ENCODE measurements around the gene IQGAP1. TPM values are rescaled to one million over a fixed set of nuclear protein-coding genes. Genes with fewer than 3 reads are reported as not detected.
A peak's percentile ranks its signal among the peaks of the same experiment; 100 is the strongest.

The IQGAP1 gene
- total RNA-seq, 4 donors from 2014 or later, result 181 to 285 (median 193) TPM

- TF ChIP-seq, protein P1, sequence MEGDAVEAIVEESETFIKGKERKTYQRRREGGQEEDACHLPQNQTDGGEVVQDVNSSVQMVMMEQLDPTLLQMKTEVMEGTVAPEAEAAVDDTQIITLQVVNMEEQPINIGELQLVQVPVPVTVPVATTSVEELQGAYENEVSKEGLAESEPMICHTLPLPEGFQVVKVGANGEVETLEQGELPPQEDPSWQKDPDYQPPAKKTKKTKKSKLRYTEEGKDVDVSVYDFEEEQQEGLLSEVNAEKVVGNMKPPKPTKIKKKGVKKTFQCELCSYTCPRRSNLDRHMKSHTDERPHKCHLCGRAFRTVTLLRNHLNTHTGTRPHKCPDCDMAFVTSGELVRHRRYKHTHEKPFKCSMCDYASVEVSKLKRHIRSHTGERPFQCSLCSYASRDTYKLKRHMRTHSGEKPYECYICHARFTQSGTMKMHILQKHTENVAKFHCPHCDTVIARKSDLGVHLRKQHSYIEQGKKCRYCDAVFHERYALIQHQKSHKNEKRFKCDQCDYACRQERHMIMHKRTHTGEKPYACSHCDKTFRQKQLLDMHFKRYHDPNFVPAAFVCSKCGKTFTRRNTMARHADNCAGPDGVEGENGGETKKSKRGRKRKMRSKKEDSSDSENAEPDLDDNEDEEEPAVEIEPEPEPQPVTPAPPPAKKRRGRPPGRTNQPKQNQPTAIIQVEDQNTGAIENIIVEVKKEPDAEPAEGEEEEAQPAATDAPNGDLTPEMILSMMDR (IDR thresholded peaks at IDR 0.05), result no peak
- TF ChIP-seq POLR2A (IDR thresholded peaks at IDR 0.05), result no peak
- peak overlapping the region in 3 of 4 donors; percentile 71 to 88 (median 87) for H3K27ac ChIP-seq
- 32 to 64% methylated on average over 8 to 25 of the region's 25 CpGs for WGBS, 2 donors
Observed at GRCh38 chr15:90351479-90352106, 36.4 kb upstream of the IQGAP1 start.

DNA sequence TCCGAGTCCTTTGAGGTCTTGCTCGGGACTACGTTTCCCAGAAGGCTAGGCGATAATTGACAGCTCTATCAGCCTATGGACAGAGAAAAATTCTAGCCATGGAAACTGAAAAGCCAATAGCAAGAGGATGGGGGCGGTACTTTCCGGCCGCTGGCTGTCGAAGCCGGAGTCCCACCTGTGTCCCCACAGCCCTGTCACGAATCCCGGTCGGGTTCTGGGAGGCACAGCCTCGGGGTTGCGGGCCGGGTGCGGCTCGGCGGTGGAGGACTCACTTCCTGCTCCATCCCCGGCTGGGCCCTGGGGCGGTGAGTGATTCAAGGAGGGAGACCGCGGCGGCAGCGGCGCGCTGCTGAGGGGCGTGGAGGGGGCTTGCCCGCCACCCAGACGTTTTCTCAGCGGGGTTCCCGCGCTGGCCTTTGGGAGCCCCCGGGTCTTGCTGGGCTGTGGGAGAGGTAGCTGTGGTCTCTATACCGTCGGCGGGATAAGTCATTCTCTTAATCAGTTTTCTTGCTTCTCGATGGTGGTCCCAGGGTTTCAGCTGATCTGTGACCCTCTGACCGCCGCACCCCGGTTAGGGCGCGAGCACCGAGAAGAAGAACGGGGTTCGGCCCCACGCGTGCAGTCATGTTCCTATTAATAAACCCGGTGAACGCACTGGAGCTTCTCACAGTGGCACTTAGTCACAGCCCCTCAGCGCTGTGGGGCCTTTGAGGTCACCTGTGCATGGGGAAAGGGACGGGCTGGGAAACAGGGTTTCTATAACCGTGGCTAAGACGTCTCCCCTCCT, 35.7 kb upstream of the IQGAP1 start, which contains the start of gene ZNF774:
Gene ZNF774, plus strand, starts transcription at position 178 of the 787 bp plus-strand sequence. CDS start 2,377 bp downstream, outside the sequence.
- peak within 1 kb of the TSS; percentile 71 to 88 (median 83) for H3K27ac ChIP-seq
- no peaks in the 10 kb centered on the region for H3K9me3 ChIP-seq
- H3K36me3 ChIP-seq, result peaks cover 0 to 8% (median 0%) of the 10 kb centered on the region in 3 donors
- TF ChIP-seq, protein P1 (IDR thresholded peaks at IDR 0.05), result no peak
- TF ChIP-seq POLR2A (IDR thresholded peaks at IDR 0.05), result peak in 2 of 4 donors; percentile 35 to 65
- intact Hi-C loops (cut with DNase I), result no loop called here
- H3K4me1 ChIP-seq, result peaks cover 8 to 21% (median 11%) of the 10 kb centered on the region in 3 donors
- peak; percentile 25 for DNase-seq
- WGBS, 2 donors, result 0 to 1% methylated on average over 9 to 22 of the region's 53 CpGs
- peak within 1 kb of the TSS; percentile 51 to 90 (median 83) for H3K4me3 ChIP-seq
- H3K27me3 ChIP-seq, result no peaks in the 10 kb centered on the region

More at GRCh38 chr15:90351479-90352106, 36.4 kb upstream of the IQGAP1 start:
- intact Hi-C loops (cut with DNase I), result no loop called here
- H3K4me3 ChIP-seq, result peak overlapping the region; percentile 51 to 90 (median 83)
- peaks cover 0 to 8% (median 0%) of the 10 kb centered on the region in 3 donors for H3K36me3 ChIP-seq
- no peaks in the 10 kb centered on the region for H3K27me3 ChIP-seq
- H3K4me1 ChIP-seq, result peaks cover 8 to 21% (median 11%) of the 10 kb centered on the region in 3 donors
- no peak for DNase-seq
- no peaks in the 10 kb centered on the region for H3K9me3 ChIP-seq

DNA sequence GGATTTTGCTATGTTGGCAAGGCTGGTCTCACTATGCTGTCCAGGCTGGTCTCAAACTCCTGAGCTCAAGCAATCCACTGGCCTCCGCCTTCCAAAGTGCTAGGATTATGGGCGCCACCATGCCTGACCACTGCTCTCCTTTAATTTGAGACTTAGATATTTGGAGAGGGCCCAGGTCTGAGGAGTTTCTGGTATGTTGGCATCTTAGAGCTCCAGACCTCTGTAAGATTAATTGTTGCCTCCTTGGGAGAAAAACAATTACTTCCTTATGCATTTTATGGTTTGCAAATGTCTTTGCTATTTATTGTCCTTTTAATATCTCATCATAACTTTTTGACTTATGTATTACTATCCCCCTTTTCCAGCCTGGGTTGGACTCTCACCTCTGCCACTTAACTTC, 33.1 kb upstream of the IQGAP1 start:
- Histone ChIP-seq H3K9me3 (no peaks in the 10 kb centered on the region), H3K4me3 (no peak overlapping the region), H3K36me3 (peaks cover 0 to 17% (median 0%) of the 10 kb centered on the region in 3 donors), H3K27ac (no peak overlapping the region), H3K27me3 (no peaks in the 10 kb centered on the region), H3K4me1 (peaks cover 8 to 15% (median 11%) of the 10 kb centered on the region in 3 donors)
- WGBS, 2 donors, result 92 to 100% methylated on average over 2 of the region's 2 CpGs
- TF ChIP-seq, protein P1 (IDR thresholded peaks at IDR 0.05), result no peak
- no peak for TF ChIP-seq POLR2A (IDR thresholded peaks at IDR 0.05)
- intact Hi-C loops (cut with DNase I), result no loop called here
- DNase-seq, result no peak

GRCh38 chr15:90358124-90359033, 29.7 kb upstream of the IQGAP1 start:
- no peaks in the 10 kb centered on the region for H3K27me3 ChIP-seq
- TF ChIP-seq, protein P1 (IDR thresholded peaks at IDR 0.05), result no peak
- TF ChIP-seq POLR2A (IDR thresholded peaks at IDR 0.05), result no peak

More at GRCh38 chr15:90358124-90359033, 29.7 kb upstream of the IQGAP1 start:
- Histone ChIP-seq H3K9me3 (no peaks in the 10 kb centered on the region), H3K4me1 (peaks cover 9 to 21% (median 13%) of the 10 kb centered on the region in 3 donors), H3K27ac (no peak overlapping the region), H3K4me3 (no peak overlapping the region), H3K36me3 (peaks cover 0 to 25% (median 5%) of the 10 kb centered on the region in 3 donors)
- WGBS, 2 donors, result 76 to 80% methylated on average over 8 of the region's 8 CpGs
- intact Hi-C loops (cut with DNase I), result no loop called here
- DNase-seq, result no peak
